ENCODE results near the gene DLGAP4.
A peak's percentile ranks its signal among the peaks of the same experiment; 100 is the strongest.

DLGAP4 gene

GRCh38 chr20:36421641-36422040, 115.5 kb downstream of the DLGAP4 start:
- DNase-seq = no peak

- no peak for DNase-seq
Observed at GRCh38 chr20:36424314-36424713, 118.2 kb downstream of the DLGAP4 start.

DNA sequence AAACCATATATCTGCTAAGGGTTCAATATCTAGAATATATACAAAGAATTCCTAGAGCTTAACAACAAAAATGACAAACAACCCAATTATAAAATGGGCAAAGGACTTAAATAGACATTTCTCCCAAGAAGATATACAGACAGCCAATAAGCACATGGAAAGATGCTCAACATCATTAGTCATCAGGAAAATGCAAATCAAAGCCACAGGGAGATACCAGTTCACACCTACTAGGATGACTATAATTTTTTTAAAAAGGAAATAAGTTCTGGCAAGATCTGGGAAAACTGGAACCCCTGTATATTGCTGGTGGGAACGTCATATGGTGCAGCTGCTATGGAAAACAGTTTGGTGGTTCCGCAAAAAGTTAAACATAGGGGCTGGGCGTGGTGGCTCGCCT, 119.0 kb downstream of the DLGAP4 start:
- DNase-seq = no peak

- DNase-seq = no peak
Observed at GRCh38 chr20:36431604-36432003, 125.5 kb downstream of the DLGAP4 start.

- no peak for DNase-seq
Observed at GRCh38 chr20:36432096-36432495, 126.0 kb downstream of the DLGAP4 start.

GRCh38 chr20:36434383-36434782, 128.2 kb downstream of the DLGAP4 start:
- no peak for DNase-seq

DNA sequence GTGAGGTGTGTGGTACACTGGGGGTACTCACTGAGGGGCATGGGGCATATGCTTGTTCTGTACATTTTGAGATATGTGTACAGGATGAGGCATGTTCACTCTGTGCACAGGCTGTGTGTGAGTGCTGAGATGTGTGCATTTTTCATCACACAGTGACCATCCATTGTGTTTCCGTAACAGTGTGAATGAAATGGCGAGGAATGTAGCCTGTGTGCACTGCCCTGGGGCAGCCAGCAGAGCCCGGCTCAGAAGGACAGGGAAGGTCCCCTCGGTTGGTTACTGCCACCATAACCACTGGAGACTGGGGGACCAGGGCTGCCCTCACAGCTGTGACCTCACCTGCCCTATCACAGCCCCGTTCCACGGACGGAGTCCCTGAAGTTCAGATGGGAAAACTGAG, 129.0 kb downstream of the DLGAP4 start:
- no peak for DNase-seq

GRCh38 chr20:36435592-36436541, 129.7 kb downstream of the DLGAP4 start:
- DNase-seq = peak; percentile 95

DNA sequence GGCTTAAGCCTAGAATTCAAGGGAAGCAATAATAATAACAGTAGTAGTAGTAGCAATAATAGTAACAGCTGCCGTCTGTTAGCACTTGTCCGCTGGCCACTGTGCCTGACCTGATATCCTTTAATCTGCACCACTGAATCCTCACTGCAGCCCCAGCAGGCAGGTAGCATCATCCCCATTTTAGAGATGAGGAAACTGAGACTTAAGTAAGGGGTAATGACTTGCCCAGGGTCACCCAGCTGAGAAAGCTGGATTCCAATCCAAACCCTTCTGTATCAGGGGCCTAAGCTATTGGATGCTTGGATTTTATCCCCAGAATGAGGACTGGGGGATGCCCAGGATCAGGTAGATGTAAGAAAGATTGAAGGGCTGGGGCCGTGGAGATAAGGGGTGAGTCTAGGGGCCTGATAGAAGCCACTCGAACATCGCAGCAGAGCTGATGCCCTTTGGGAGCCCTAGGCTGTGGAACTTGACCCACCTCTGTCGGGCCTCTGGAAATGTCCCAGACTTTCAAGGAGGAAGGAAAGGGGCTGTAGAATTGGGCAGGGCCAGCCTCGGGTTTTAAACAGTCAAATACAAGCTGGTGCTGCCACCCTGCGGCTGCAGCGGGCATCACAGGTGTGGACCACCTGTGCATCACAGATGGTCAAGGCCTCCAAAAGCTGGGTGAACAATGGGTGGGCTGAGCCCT, 133.0 kb downstream of the DLGAP4 start:
- peak; percentile 81 for DNase-seq

- no peak for DNase-seq
Observed at GRCh38 chr20:36439731-36440072, 133.6 kb downstream of the DLGAP4 start.

DNA sequence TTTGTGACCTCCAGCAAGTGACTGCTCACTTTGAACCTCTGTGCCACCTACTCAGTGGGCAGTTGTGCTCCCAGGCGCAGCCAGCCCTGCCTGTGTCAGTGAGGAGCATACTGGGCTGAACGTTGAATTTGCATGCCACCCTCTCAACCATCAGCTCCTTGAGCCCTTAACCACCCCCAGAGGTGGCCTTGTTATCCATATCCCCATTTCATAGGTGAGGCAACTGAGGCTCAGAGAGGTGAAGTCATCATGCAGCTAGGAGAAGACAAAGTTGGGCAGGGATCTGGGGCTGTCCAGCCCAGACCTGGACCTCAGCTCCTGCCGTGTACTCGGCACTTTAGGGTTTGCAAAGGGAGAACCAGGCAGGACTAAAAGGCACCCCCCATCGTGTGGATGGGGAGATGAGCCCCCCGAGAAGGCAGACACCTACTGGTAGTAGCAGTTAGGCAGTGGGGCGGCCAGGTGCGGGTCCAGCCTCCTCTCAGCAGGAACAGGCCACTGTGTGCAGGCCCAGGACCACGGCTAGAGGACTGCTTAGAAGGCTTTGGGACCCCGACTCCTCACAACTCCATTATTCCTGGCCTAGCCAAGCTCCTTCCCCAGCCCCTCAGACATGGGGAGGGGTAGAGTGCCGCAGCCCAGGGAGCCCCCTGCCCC, 134.4 kb downstream of the DLGAP4 start:
- no peak for DNase-seq

- DNase-seq = no peak
Observed at GRCh38 chr20:36441027-36441414, 134.9 kb downstream of the DLGAP4 start.

DNA sequence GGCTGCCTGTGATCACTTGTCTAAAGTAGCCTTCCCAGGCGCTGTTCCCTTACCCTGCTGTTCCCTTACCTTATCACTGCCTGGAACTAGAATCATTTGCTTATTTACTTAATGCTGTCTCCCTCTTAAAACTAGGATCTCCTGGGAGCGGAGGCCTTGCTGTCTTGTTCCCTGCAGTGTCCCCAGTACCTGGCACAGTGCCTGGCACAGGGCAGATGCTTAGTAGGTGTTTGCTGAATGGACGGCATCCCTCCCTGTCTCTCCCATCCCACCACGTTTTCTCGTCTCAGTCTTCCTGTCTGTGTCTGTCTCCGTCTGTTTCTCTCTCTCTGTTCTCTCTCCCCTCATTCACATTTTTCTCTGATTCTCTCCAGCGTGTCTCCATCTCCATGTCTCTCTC, 135.3 kb downstream of the DLGAP4 start:
- DNase-seq = no peak

DNA sequence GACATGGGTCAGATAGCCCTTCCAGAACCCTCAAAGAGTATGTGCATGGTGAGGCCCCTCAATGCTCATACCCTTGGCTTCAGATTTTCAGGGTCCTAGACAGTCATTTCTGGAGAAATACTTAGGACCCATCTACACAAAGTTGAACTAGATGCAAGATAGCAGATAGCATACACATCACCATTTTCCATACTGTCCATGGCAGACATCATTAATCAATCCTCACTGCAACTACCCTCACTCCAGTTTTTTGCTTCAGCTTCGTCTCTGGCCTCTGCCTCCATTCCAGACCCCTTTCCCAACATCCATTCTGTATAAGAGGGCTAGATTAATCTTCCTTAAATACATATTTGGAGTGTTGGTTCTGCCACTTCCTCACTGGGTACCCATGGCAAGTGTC, 139.7 kb downstream of the DLGAP4 start:
- DNase-seq = no peak

DNA sequence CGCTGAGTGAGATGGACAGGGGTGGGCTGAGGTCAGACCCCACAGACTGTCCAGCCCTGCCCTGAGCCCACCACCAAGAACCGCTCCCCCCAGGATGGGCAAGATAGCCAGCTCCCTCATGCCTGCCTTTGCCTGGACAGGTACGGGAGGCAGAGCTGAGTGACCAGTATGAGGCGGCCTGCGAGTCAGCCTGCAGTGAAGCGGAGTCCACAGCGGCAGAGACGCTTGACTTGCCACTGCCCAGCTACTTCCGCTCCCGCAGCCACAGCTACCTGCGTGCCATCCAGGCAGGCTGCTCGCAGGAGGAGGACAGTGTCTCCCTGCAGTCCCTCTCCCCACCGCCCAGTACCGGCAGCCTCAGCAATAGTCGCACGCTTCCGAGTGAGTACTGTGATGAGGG, 140.4 kb downstream of the DLGAP4 start:
- DNase-seq = no peak

DNA sequence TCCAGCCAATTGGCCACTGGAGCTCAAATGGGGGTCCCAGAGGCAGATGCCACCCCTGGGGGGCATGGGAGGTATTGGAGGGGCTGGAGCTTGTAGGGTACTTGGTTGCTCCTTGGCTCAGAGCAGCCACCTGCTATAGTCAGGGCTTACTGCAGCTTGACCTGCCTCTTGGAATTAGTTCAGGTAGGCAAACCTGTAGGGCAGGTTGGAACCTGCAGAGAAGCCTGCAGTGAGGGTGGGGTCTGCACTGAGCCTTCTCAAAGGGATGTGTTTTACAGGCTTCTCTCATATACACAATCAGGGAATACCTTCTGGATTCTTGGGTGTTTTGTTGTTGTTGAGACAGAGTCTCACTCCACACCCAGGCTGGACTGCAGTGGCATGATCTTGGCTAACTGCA, 141.0 kb downstream of the DLGAP4 start:
- DNase-seq = no peak

- no peak for DNase-seq
Observed at GRCh38 chr20:36449663-36450062, 143.5 kb downstream of the DLGAP4 start.

DNA sequence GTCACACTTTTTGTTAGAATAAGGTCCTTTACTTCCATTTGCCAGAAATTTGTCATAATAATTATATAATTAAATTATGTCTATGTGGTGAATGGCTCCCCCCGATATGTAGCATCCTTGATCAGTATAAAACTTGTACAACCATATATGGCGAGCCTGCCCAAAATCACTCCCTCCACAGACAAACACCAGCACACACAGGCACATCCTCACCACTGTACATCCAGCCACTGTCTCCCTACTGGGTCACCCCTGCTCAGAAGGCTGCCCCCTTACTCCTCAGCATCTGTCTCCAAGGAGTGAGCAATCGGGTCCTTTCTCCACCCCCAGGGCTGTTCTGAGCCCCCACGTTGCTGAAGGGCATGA, 148.2 kb downstream of the DLGAP4 start:
- DNase-seq = no peak

- DNase-seq = no peak
Observed at GRCh38 chr20:36454698-36455427, 148.7 kb downstream of the DLGAP4 start.

GRCh38 chr20:36455972-36456625, 150.0 kb downstream of the DLGAP4 start:
- DNase-seq = no peak

- DNase-seq = peak; percentile 89
Observed at GRCh38 chr20:36460648-36461599, 154.8 kb downstream of the DLGAP4 start.

Data from activated CD4-positive, alpha-beta T cell treated with anti-CD3 and anti-CD28 coated beads for 48 hours (primary cell).